ENCODE measurements around the gene KHDRBS1. TPM values are rescaled to one million over a fixed set of nuclear protein-coding genes. Genes with fewer than 3 reads are reported as not detected.

Gene KHDRBS1
- total RNA-seq, 1 experiment from 2014 or later, result 86.7 TPM

DNA sequence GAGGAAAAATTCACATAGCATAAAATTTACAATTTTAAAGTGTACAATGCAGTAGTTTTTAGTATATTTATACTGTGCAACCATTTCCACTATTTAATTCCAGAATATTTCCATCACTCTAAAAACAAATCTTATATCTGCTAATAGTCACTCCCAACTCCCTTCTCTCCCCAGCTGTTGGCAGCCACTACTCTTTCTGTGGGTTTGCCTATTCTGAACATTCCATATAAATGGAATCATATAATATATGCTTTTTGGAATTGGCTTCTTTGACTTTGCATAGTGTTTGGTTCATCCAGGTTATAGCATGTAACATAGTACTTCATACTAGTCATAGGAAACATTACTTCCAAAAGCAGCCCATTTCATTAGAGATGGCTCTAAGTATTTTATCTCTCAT is 34.0 kb downstream of the KHDRBS1 start:
- BruUV-seq (replicated peaks), result no TSS peak

DNA sequence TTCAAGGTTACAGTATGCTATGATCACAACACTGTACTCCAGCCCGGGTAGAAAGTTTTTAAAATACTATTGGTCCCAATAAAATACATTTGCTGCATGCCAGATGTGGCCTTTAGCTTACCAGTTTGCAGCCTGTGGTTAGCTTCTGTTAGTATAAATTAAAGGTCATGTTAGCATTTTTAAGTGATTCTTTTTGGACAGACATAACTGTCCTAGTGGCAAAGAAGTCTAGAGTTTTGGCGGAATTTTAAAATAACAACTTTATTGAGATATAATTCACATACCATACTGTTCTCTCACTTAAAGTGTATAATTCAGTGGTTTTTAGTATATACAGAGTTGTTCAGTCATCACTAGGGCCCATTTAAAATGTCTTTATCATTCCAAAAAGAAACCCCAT is 34.8 kb downstream of the KHDRBS1 start:
- ChIA-PET CTCF (no interaction called here), POLR2A (ENCODE audit: unreplicated experiment) (no interaction called here)
- no peaks in the 10 kb centered on the region for H3K79me2 ChIP-seq (ENCODE audit: low read length)
- peaks cover 68% of the 10 kb centered on the region for H3K36me3 ChIP-seq (ENCODE audit: low read depth, low read length)
- intact Hi-C loops (cut with micrococcal nuclease), result no loop called here
- no peak overlapping the region for H3K9ac ChIP-seq (ENCODE audit: low read length)
- no peak overlapping the region for H3K4me2 ChIP-seq (ENCODE audit: low read length)
- ATAC-seq (no peak), DNase-seq (no peak)
- no peaks in the 10 kb centered on the region for H3F3A ChIP-seq (ENCODE audit: low read length, unreplicated experiment)
- H3K4me3 ChIP-seq (ENCODE audit: low read length), result no peak overlapping the region
- no peak overlapping the region for H3K27ac ChIP-seq (ENCODE audit: low read length)
- H3K9me3 ChIP-seq (ENCODE audit: low read length), result no peaks in the 10 kb centered on the region
- no peaks in the 10 kb centered on the region for H3K27me3 ChIP-seq (ENCODE audit: low read length)
- no peaks in the 10 kb centered on the region for H3K9me2 ChIP-seq (replicated peaks; ENCODE audit: low read length)
- TF ChIP-seq EZH2 (IDR thresholded peaks at IDR 0.05; ENCODE audit: low read length, unreplicated experiment) (no peak), EZH2phosphoT487 (IDR thresholded peaks at IDR 0.05; ENCODE audit: borderline replicate concordance, low read length) (no peak)
- TF ChIP-seq, protein P1, sequence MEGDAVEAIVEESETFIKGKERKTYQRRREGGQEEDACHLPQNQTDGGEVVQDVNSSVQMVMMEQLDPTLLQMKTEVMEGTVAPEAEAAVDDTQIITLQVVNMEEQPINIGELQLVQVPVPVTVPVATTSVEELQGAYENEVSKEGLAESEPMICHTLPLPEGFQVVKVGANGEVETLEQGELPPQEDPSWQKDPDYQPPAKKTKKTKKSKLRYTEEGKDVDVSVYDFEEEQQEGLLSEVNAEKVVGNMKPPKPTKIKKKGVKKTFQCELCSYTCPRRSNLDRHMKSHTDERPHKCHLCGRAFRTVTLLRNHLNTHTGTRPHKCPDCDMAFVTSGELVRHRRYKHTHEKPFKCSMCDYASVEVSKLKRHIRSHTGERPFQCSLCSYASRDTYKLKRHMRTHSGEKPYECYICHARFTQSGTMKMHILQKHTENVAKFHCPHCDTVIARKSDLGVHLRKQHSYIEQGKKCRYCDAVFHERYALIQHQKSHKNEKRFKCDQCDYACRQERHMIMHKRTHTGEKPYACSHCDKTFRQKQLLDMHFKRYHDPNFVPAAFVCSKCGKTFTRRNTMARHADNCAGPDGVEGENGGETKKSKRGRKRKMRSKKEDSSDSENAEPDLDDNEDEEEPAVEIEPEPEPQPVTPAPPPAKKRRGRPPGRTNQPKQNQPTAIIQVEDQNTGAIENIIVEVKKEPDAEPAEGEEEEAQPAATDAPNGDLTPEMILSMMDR (conservative IDR thresholded peaks at IDR 0.05; ENCODE audit: low read depth, low read length), result no peak
- no peaks in the 10 kb centered on the region for H3K4me1 ChIP-seq (ENCODE audit: insufficient read depth, low read length)
- no peak overlapping the region for H2AFZ ChIP-seq (ENCODE audit: low read length)
- no peaks in the 10 kb centered on the region for H4K20me1 ChIP-seq (ENCODE audit: low read length)
- BruUV-seq (replicated peaks), result no TSS peak

More for the DNA sequence above, 34.0 kb downstream of the KHDRBS1 start:
- Histone ChIP-seq H4K20me1 (ENCODE audit: low read length) (no peaks in the 10 kb centered on the region), H3K9me2 (replicated peaks; ENCODE audit: low read length) (no peaks in the 10 kb centered on the region), H3F3A (ENCODE audit: low read length, unreplicated experiment) (no peaks in the 10 kb centered on the region), H3K9ac (ENCODE audit: low read length) (no peak overlapping the region), H3K79me2 (ENCODE audit: low read length) (no peaks in the 10 kb centered on the region), H3K9me3 (ENCODE audit: low read length) (no peaks in the 10 kb centered on the region), H3K4me1 (ENCODE audit: insufficient read depth, low read length) (no peaks in the 10 kb centered on the region), H2AFZ (ENCODE audit: low read length) (no peak overlapping the region), H3K27me3 (ENCODE audit: low read length) (no peaks in the 10 kb centered on the region), H3K4me3 (ENCODE audit: low read length) (no peak overlapping the region), H3K36me3 (ENCODE audit: low read depth, low read length) (peaks cover 68% of the 10 kb centered on the region), H3K4me2 (ENCODE audit: low read length) (no peak overlapping the region), H3K27ac (ENCODE audit: low read length) (no peak overlapping the region)
- intact Hi-C loops (cut with micrococcal nuclease), result no loop called here
- no peak for ATAC-seq
- ChIA-PET POLR2A (ENCODE audit: unreplicated experiment) (no interaction called here), CTCF (no interaction called here)
- DNase-seq, result no peak
- TF ChIP-seq, protein P1 (conservative IDR thresholded peaks at IDR 0.05; ENCODE audit: low read depth, low read length), result no peak
- no peak for TF ChIP-seq EZH2phosphoT487 (IDR thresholded peaks at IDR 0.05; ENCODE audit: borderline replicate concordance, low read length)
- no peak for TF ChIP-seq EZH2 (IDR thresholded peaks at IDR 0.05; ENCODE audit: low read length, unreplicated experiment)

DNA sequence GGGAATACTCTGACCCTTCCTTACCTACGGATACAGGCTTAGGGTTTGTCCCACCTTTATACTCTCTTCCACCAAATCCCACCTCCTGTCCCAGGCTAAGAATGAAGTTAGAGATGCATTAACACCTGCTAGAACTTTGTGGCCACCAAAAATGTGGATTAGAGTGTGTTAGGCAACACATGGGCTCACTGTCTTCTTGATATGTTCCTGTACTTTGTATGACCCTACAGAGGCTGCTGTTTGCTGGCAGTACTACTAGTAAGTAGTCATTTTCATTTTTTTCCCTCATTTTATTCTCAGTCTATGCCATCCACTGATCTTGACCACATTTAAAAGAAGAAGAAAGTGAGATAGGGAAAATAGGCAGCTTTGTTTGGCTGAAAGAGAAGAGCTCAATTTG is 38.0 kb downstream of the KHDRBS1 start:
- Histone ChIP-seq H4K20me1 (ENCODE audit: low read length) (no peaks in the 10 kb centered on the region), H3K27ac (ENCODE audit: low read length) (no peak overlapping the region), H3F3A (ENCODE audit: low read length, unreplicated experiment) (no peaks in the 10 kb centered on the region), H3K9me3 (ENCODE audit: low read length) (no peaks in the 10 kb centered on the region), H3K4me2 (ENCODE audit: low read length) (no peak overlapping the region), H3K79me2 (ENCODE audit: low read length) (no peaks in the 10 kb centered on the region), H3K9me2 (replicated peaks; ENCODE audit: low read length) (no peaks in the 10 kb centered on the region), H3K9ac (ENCODE audit: low read length) (no peak overlapping the region), H2AFZ (ENCODE audit: low read length) (no peak overlapping the region), H3K4me3 (ENCODE audit: low read length) (no peak overlapping the region), H3K27me3 (ENCODE audit: low read length) (no peaks in the 10 kb centered on the region), H3K36me3 (ENCODE audit: low read depth, low read length) (peaks cover 77% of the 10 kb centered on the region), H3K4me1 (ENCODE audit: insufficient read depth, low read length) (no peaks in the 10 kb centered on the region)
- no peak for DNase-seq
- TF ChIP-seq, protein P1 (conservative IDR thresholded peaks at IDR 0.05; ENCODE audit: low read depth, low read length), result no peak
- TF ChIP-seq EZH2phosphoT487 (IDR thresholded peaks at IDR 0.05; ENCODE audit: borderline replicate concordance, low read length) (no peak), EZH2 (IDR thresholded peaks at IDR 0.05; ENCODE audit: low read length, unreplicated experiment) (no peak)
- POLR2A ChIA-PET (ENCODE audit: unreplicated experiment), result no interaction called here
- CTCF ChIA-PET, result no interaction called here
- ATAC-seq, result no peak
- no TSS peak for BruUV-seq (replicated peaks)
- intact Hi-C loops (cut with micrococcal nuclease), result no loop called here

Measured in PC-3 (cell line).